HL-60 (cell line): ENCODE data around the gene STX8.

Experiments used
- CTCF ChIP-seq: IDR thresholded peaks from one replicate; pipeline ENCODE4 v1.5.1; 2011; ENCODE audit warnings: low read length, control low read depth, inconsistent platforms; ENCODE audit not compliant: insufficient read depth
- REST ChIP-seq: IDR thresholded peaks from 2 replicates; pipeline ENCODE4 v1.6.1; 2012; ENCODE audit warnings: low read depth; ENCODE audit not compliant: insufficient replicate concordance

- TF ChIP-seq CTCF: no peak
- no peak for TF ChIP-seq REST
Observed at GRCh38 chr17:9285602-9286427, 289.8 kb downstream of the STX8 start.
